NCI-H2196 (cell line): Measurements from ENCODE around the gene TMEM63B.
"Not testable (repeated sequence)": the region's sequence is repeated elsewhere in the genome, so short reads cannot be mapped to it uniquely, and the experiment has no call there.

ENCODE experiments used
- DNase-seq: peaks from one replicate; lab custom pipeline; 2025; ENCODE audit not compliant: unreplicated experiment; lab: John Stamatoyannopoulos, UW

Gene TMEM63B

DNA sequence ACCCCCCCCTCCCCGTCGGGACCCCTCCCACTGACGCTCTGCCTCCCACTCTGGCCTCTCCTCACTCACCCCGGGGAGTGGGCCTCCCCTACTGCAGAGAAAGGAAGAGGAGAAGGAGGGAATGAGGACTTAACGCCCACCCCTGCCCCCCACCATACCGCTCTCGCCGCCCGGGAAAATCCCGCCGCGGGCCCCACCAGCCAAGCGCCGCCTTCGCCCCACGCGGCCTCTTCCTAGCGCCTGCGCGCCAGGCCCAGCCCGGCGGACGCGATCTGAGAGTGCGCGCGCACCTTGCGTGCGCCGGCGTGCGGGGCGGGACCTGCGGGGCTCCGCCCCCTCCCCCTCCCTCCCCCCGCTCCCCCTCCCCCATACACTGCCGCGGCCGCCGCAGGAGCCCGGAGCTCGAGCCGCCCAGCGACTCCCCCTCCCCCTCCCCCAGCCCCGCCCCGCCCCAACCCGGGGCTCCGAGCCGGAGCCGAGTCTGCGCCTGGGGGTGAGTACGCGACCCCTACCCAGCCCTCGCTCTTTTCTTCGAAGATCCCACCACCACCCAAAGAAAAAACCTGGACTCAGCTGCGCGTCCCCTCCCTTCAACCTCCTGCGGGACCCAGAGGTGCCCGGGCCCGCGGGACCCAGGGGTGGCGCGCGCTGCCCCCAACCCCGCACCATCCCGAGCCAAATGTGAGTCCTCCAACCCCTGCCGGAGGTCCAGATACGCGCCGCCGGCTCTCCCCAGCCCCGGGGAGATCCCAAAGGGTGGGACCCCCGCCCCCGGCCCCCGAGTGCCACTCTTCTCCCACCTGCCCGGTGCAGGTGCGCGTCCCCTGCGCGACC, at the start of gene TMEM63B, which contains the start of gene MRPL14:
TMEM63B (plus strand) TSS at position 369 of the 834 bp plus-strand sequence. CDS start 7,031 bp downstream, outside the sequence.
MRPL14 (minus strand) TSS at position 267 of the 834 bp plus-strand sequence. CDS start 10,841 bp downstream, outside the sequence.
- peak; percentile 92 for DNase-seq

DNA sequence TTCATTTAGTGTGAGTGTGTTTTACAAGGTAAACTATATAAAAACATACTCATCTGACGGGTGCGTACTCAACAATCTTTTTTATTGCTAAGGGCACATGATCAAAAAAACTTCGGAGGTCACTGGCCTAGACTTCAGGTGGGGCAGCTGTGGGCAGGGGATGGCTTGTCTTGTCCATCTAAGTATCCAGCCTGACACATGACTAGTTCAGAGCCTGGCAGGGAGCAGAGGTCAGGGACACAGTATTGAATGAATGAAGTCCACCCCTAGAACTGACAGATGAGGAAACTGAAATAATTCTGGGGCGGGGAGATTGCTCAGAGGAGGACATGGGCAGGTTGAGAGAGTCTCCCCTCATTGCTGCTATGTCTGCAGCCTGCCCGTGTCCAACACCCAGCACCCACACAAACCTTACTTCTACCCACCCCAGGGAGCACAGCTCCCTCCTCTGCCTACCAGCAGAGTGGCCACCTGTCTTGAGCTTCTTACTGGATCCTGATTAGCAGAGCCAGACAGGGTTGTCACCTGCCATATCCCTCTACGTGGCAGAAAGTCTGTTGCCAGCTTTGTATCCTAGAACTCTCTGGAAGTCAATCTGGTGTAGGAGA, 49.0 kb upstream of the TMEM63B start:
- DNase-seq = no peak

DNA sequence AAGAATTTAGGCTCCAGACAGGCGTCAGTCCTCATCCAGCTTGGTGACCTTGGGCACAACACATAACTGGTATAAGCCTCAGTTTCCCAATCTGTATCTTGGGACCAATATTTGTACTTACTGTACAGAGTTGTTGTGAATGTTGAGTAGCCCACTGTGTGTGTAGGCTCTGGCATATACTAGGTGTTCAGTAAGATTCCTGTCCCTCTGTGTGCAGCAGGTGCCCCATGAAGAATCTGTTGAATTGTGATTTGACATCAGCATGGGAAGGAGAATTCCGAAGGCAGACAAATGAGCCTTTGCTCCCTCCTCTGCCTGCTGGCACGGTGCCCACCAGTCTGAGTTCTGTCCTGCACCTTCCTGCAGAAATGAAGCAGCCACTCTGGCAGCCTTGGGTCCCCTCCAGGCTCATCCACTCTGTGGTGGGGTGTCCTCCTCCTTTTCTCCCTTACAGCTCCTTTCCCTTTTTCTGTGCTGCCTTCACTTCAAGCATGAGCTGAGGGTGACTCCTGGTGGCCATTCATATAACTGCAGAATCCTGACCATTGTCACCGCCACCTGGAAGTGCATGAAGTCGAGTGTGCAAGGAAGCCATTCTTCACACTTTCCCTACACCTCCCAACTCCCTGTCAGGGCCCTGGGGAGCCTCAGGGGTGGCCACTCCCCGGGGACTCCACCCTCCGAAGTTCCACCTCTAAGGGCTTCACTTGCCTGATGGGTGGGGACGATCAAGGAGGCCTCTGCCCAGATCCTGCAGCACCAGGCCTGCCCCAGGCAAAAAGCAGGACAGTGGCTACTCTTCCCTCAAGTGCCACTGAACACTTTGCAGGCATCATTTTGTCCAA, 48.3 kb upstream of the TMEM63B start:
- DNase-seq = no peak

DNA sequence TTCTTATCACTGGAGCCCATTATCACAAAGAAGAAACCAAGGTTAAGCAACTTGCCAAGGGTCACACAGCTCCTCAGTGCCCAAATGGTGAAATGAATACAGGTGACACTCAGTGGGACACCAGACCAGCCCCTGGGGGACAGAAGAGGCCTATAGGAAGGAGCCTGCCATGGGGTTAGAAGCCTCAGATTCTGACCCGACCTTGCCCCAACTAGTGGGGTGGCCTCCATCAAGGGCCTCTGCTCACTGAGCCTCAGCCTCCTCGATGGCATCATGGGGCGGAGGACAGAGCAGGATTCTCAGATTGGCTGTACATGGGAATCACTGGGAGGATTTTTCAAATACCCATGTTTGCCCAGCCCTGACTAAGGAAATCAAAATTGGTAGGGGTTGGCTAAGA, 47.7 kb upstream of the TMEM63B start:
- no peak for DNase-seq

DNA sequence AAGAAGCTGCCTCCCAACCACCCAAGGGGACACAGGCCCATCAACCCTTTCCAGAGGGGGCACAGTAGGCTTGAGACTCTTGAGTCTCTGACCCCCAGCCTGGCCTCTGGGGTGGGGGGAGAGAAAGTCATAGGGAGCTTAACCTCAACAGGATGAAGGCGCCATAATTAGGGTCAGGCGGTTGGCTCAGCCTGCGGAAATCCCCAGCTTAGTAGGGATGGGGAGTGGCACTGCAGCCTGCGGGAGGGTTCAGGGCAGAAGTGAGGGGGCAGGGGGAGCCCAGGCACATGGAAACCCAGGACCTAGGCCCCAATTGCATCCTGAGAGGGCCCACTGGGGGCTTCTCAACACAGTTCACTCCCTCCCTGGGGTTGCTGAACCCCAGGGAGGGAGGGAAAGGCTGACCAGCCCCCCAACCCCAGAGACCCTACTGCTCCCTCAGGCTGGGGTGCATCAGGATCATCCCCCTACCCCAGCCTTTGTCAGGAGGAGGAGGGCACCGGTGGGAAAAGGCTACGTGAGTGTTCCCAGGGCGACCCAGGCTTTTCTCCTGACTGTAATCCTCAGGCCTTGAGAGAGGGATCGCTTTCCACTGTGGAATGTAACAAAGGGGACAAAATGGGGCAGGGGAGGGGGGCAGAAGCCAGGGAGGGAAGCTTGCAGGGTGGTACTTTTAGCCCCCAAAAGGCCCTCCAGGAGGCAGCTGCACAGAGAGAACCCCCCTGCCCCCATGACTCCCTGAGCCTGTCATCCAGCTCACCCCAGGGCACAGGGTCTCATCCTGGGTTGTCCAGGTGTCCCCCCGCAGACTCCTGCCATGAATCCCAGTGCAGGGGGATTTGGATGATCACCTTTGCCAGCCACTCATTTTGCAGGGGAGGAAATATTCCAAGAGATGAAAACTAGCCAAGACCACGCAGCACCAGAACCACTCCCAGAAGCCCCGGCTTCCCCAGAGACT, 46.5 kb upstream of the TMEM63B start:
- no peak for DNase-seq

DNA sequence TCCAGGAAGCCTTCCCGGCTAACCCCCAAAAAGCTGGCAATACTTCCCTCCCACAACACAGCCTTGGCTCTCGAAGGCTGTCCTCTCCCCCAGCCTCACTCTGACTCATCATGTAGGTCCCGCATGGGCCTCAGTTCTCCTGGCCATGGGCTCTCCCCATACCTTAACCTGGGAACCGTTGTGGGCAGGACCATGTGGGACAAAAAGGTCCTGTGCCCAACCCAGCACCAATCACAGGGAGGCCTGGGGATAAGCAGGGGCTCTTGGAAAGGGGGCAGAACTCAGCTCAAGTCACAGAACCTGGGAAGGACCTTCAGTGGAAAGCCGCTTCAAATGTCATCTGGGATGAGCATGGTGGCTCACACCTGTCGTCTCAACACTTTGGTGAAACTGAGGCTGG, 45.6 kb upstream of the TMEM63B start:
- no peak for DNase-seq

DNA sequence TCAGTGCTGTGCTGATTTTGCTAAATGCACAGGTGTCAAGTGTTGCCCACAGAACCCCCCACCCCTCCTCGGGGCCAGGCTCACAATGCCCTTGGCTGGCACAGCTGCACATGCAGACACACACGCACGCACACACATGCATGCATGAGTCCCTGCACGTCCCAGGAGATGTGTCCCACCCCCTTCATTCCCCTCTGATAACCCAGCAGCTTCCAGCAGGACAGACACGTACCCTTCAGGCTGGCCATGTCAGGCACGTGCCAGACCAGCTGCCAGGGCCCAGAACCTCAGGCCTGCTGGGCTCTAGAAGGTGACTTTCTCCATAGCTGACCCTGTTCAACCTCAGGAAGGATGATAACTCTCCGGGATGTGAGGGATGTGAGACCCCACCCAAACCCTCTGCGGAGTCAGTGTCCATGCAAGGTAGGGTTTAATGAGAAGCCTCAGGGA, 44.5 kb upstream of the TMEM63B start:
- no peak for DNase-seq

DNA sequence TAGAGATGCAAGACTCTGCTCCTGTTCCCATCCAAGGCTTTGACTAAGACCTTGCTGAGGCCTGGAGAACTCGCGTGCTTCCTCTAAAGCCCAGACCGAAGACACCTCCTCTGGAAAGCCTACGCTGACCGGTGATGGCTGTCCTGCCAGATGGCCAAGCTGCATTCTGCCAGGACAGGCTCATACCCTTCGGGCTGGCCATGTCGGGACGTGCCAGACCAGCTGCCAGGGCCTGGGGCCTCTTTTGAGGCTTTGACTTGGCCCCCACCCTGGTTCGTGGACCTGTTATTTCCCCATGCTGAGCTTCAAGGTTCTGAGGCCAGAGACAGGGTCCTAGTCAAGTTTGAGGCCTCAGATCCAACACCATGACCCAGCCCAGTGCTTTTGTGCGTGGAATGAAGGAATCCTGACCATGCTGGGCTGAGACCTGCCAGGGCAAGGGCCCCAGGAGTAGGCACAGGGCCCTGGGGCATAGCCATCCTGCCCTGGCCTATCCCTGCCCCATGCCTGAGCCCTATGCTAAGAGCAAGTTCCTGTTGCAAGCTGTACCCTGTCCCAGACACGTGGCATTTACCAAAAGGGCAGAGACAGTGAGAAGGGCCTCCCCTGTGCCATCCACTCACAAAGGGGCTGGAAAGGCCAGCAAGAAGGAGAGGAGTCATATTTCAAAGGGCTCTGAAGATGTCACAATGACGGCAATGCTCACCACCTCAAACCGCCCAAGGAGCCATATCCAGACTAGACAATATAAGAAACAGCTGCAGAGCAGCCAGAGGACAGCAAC, 42.9 kb upstream of the TMEM63B start:
- no peak for DNase-seq

DNA sequence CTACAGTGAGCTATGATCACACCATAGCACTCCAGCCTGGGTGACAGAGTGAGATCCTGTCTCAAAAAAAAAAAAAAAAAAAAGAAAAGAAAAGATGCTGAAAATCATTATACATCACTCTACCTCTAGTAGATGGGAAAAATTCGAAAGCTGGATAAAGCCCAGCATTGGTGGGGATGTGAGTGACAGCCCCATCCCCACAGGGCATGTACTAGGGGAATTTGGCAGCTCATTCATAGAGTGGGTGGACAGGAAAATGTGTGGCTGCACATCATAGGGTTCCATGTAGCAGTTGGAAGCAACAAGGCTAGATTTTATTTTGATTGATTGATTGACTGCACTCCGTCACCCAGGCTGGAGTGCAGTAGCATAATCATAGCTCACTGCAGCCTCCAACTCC, 42.1 kb upstream of the TMEM63B start:
- no peak for DNase-seq

DNA sequence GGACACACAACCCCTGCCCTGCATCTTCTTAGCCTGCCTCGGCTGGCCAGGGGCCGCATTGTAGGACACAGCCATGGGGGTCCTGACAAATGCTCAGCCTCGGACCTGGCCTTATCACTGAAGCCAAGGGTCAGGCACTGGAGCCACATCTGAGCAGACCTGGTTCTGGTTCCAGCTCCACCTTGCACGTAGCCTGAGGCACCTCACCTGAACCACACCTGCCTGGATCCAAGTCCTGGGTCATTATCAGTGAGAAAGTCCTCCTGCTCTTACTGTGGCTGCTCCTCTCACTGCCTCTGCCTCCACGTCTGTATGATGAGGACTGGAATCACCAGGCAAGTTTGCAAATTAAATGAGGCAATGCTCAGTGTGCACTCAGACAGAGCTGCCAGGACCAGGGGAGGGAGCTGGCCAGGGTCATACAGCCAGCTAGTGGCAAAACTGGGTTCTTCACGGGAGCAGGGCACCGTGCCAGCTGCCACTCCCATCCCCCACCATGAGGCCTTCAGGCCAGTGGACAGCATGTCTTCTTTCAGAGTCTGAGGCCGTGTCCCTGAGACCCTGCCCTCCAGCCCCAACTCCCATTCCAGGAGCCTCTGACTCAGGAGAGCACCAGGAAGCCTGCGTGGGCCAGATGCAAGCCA, 40.3 kb upstream of the TMEM63B start:
- peak; percentile 56 for DNase-seq

DNA sequence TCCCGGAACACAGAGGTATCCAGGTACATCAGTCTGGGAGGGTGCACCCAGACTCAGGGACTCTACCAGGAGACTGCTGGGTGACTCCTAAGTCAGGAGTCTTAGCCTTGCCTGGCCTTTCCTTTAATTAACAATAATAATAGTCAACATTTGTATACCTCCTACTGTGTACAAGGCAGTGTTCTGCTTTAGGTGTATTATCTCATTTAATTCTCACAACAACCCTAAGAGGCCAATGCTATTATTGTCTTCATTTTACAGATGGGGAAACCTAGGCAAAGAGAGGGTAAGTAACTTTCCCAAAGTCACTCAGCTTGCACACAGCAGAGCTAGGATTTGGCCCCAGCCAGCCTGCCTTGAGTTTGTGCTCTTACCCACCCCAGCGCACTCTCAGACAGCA, 39.7 kb upstream of the TMEM63B start:
- no peak for DNase-seq

DNA sequence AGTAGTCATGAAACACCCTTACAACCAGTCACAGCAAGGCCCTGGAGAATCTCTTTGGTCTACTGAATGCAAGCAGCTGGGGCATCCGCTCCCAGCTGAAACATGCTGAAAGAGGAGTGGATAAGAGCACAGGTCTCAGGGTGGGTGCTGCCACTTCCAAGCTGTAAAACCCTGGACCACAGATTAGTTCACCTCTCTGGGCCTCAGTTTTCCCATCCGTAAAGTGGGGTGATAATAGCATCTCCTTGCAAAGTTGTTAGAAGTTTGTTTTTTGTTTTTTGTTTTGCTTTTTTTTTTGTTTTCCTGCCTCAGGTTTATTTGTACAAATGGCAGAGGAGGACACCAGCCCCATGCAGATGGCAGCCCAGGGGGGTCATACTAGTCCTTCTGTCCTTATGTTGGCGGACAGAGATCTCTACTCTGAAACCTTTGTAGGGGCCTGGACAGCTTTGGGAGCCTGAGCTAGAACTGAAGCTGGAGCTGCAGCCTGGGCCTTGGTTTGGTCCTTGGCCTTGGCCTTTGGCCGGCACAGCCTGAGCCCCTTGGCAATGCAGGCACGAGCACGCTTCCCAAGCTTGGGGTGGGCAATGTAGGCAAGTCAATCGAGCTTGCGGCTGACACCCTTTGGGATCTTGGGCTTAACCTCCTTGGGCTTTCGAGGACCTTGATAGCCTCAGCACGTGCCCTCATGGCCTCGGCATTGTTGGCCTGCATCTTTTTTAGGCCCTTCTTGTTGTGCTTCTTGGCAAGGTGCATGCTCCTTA, 38.3 kb upstream of the TMEM63B start:
- no peak for DNase-seq

DNA sequence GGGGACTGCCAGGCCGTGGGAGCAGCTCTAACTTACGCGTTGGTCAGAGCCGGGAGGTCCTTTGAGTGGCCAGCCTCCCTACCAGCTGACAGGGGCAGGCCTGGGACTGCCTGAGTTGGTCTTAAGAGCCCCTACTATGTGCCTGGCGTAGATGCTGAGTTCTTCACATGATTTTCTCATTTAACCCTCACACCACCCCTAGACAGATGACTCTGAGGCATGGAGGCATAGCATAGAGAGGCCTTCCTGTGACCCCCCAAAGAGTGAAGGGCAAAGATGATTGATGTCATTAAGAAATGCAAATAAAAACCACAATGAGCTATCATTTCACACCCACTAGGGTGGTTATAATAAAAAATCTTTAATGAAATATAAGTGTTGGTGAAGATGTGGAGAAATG, 36.9 kb upstream of the TMEM63B start:
- DNase-seq = no peak

DNA sequence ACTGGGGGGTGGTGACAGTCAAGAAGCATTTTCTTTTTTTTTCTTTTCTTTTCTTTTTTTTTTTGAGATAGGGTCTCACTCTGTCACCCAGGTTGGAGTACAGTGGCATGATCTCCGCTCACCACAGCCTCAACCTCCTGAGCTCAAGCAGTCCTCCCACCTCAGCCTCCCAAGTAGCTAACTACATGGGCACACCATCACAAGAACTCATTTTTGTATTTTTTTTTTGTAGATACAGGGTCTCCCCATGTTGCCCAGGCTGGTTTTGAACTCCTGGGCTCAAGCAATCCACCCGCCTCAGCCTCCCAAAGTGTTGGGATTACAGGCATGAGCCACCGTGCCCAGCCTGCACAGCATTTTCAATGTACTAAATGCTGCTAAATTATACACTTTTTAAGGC, 36.0 kb upstream of the TMEM63B start:
- not testable (repeated sequence) for DNase-seq

DNA sequence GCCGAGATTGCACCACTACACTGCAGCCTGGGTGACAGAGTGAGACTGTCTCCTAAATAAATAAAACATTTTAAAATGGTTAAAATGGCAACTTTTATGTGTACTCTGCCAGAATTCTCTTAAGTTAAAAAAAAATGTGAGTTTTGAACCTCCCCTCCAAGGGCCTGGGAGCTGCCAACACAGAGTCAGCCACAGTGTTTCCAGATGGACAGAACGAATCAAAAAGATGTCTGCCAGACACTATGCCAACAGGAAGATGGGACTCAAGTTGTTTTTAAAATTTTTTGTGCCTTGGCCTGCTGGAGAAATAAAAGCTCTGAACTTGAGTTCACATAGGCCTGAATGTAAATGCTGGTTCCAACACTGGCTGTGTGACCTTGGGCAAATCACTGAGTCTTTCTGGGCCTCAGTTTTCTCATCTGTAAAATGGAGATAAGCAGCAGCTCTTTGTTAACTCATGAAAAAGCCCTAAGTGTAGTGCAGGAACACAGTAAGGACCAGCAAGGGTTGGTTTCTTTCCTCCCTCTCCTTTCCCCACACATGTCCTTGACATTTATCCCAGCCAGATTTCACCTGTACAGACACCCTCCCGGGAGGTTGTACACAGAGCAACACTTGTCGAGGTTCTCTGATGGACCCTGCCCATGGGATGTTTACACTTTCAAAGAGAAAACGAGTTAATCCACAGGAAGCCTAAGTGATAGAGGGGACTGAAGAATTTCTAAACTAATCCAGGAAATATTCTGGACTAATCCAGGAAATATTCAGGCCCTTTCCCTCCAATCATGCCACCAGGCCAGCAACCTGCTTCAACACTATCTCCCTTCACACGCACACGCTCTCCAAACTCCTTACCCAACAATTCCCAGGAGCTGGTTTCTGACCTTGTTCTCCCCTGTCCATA, 35.1 kb upstream of the TMEM63B start:
- DNase-seq = no peak

DNA sequence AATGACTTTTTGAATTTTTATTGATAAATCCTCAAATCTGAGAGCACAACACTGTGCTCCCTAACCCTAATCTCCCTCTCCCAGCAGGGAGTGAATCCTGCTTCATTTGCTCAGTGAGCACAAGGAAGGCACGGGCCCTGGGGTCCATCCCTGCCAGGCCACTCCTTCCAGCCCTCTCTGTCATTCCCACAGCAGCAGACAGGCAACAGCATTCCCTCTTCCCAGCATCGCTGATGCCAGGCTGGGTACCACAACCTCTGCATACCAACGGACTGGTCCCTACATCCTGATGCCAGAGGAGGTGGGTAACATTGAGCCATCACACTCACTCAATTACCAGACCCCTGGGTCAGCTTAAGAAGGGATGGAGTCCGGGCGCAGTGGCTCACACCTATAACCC, 34.3 kb upstream of the TMEM63B start:
- no peak for DNase-seq

DNA sequence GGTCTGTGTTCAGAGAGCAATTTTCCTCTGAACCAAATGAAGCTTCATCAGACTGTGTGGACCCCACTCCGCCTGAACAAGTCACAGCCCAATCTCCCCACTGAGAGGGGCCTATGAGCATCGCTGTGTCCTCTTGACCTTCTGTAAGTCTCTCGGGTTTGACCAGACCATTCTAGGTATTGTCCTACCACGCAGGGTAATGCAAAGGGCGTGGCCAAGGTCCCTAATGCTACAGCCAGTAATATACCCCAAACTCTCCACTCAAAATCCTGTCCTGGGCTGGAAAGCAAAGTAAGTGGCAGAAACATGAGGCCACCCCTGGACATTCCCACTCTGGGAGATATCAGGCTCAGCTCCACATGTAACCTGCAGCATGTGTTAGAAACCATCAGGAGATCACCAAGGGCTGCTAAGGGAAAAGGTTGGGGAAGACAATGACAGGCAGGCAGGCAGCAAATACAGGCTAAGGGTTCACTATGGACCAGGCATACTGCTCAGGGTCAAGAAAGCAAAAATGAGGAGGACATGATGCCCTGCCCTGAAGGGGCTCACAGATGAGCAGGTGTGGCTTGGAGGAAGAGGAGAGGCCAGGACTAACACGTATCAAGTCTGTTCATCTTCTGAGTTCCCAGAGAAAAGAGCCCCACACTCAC, 33.5 kb upstream of the TMEM63B start:
- DNase-seq = no peak
